ENCODE data around the gene WDFY4.

- TF ChIP-seq CTCF (optimal IDR thresholded peaks at IDR 0.05 in 1 of 3, IDR thresholded peaks at IDR 0.05 in 1 of 3, conservative IDR thresholded peaks at IDR 0.05 in 1 of 3; ENCODE audit: extremely low read depth in 1 of 3, insufficient read depth in 2 of 3, low read length in 3 of 3): no peak
- no peak for TF ChIP-seq EZH2 (IDR thresholded peaks at IDR 0.05; ENCODE audit: low read length)
Measured at GRCh38 chr10:48878091-48878490, 193.4 kb downstream of the WDFY4 start.

All from keratinocyte (primary cell).